Spleen (tissue), 7 donors: ENCODE measurements around the gene PPP2R5D.

Experiments
- POLR2A ChIP-seq, 3 donors: fragments of 450-650 bp; IDR thresholded peaks; one replicate each; pipeline ENCODE4 v1.5.1; 2017; ENCODE audit warnings: antibody characterized with exemption in 3 of 3, mild to moderate bottlenecking in 1 of 3
- POLR2AphosphoS5 ChIP-seq, 3 donors: sonication (generic); formaldehyde crosslinking; IDR thresholded peaks; one replicate each; pipeline ENCODE4 v1.5.1; 2017; ENCODE audit warnings: antibody characterized with exemption in 3 of 3
- TF ChIP-seq, protein P1 (sequence below), 11 experiments: fragments of 200-600 bp in 7 of 11; fragments of 450-650 bp in 4 of 11; sonication (generic) in 4 of 11; IDR thresholded peaks in 8 of 11; conservative IDR thresholded peaks in 3 of 11; 1 replicate in 7 of 11; 2 replicates in 4 of 11; pipeline versions ENCODE4 v1.4.0 to v1.8.0; 2016 to 2021; ENCODE audit warnings: antibody characterized with exemption in 11 of 11, inconsistent platforms in 4 of 11, mild to moderate bottlenecking in 1 of 11
- donor health status: DM: no; HTN: no; CAD: no; lungs with moderate emphysema.
- donor health status: DM: no; HTN: no; CAD: no.
- donor health status: DM: no; HTN: no; CAD: no.

GRCh38 chr6:42958125-42958524 is 26.2 kb upstream of the PPP2R5D start:
- TF ChIP-seq, protein P1, sequence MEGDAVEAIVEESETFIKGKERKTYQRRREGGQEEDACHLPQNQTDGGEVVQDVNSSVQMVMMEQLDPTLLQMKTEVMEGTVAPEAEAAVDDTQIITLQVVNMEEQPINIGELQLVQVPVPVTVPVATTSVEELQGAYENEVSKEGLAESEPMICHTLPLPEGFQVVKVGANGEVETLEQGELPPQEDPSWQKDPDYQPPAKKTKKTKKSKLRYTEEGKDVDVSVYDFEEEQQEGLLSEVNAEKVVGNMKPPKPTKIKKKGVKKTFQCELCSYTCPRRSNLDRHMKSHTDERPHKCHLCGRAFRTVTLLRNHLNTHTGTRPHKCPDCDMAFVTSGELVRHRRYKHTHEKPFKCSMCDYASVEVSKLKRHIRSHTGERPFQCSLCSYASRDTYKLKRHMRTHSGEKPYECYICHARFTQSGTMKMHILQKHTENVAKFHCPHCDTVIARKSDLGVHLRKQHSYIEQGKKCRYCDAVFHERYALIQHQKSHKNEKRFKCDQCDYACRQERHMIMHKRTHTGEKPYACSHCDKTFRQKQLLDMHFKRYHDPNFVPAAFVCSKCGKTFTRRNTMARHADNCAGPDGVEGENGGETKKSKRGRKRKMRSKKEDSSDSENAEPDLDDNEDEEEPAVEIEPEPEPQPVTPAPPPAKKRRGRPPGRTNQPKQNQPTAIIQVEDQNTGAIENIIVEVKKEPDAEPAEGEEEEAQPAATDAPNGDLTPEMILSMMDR (IDR thresholded peaks at IDR 0.05 in 8 of 11, conservative IDR thresholded peaks at IDR 0.05 in 3 of 11): no peak
- TF ChIP-seq POLR2AphosphoS5 (IDR thresholded peaks at IDR 0.05): no peak
- no peak for TF ChIP-seq POLR2A (IDR thresholded peaks at IDR 0.05)
